ENCODE results near the gene CUBN.

Gene CUBN

DNA sequence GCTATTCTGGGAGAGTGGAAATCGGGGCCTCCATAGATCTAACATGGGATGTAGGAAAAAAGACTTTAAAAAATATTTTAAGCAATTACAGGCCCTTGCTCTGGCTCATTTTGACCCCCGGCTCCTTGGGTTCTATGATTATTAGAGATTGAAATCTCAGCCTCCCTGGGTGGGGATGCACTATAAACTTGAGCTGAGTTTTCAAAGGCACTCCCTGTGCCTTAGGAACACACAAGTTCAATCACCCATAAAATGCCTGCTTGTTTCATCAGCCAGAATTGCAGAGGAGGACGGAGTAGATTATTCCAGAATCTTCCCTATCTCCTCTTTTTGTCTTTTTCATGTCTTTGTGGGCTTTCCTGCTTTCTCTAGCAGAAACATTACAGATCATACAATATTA, 145.4 kb downstream of the CUBN start:
- DNase-seq = no peak

DNA sequence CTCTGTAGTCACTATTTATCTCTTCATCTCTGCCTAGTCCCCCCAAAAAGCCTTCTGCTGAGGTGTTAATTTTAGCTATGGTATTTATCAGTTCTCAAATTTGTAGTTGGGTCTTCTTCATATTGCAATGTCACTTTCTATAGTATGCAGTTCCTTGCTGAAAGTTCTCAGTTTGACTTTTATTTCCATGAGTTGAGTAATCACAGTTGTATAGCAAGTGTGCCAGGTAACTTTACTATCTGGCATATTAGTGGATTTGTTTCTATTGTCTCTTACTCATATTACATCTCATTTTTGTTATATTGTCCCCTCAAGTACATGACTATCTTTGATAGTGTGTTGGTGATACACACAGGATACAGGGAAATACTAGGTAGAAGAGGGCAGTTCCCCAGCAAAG, 152.8 kb downstream of the CUBN start:
- DNase-seq = no peak

DNA sequence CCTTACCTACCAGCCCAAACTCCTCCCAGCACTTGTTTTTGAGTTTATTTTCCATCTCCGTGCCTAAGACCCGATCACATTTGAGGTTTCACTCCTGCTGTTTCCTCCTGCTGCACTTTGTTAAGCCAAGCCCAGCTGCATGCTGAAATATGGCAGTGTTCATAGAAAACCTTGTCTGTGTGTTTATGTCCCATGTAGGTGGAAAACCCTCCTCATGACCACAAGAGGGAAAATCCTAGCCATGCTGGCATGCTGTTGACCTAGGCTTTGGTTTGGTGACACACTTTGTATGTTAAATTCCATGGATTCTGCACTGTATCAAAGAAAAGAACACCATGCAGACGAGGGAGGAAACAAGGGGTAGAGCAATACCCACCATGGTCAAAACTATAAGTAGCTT, 154.4 kb downstream of the CUBN start:
- DNase-seq = no peak

DNA sequence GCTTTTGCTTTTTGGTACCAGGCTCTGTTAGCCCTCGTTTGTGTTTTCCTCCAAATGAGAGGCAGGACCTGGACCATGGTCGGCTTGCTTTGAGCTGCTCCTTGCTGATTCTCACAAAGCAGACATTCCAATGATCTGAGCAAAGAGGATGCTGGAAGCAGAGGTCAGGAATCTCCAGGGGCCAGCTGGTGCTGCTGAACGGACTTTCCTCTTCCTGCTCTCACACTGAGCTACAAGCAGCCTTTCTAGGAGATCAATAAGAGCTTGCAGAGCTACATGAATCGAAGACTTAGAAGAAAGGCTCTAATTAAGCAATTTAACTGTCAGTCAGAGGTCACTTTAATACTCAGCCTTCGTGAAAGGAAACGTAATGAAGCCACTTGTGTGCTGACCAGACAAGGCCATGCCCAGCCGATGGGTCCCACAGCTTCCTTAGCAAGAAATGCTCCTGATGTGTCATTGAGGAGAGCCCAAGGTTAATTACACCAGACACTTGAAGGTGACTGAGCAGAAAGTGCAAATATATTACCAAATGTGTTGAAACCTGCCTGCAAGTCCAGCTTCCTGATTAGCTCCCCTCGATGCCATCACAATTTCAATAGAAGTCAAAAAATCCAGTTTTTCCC, 161.1 kb downstream of the CUBN start:
- no peak for DNase-seq

DNA sequence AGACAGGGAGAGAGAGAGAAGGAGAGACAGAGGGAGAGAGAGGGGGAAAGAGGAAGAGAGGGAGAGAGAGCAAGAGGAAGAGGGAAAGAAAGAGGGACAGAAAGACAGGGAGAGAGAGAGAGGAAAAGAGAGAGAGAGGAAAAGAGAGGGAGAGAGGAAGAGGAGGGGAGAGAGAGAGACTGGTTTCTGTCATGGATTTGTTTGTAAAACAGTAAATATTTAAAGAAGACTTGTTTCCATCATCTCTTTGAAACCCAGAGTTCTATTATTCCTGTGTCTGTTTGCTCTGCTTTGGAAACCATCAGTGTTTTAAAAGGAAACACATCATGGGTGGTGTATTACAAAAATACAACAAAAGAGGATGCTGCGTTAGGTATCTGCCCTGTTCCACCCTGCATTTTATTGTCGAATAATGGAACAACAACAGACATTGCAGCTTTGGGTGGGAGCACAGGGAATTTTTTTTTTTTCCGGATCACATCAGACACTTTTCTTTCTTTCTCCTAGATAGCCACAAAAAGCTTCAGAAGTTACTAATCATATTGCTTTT, 161.7 kb downstream of the CUBN start:
- no peak for DNase-seq

DNA sequence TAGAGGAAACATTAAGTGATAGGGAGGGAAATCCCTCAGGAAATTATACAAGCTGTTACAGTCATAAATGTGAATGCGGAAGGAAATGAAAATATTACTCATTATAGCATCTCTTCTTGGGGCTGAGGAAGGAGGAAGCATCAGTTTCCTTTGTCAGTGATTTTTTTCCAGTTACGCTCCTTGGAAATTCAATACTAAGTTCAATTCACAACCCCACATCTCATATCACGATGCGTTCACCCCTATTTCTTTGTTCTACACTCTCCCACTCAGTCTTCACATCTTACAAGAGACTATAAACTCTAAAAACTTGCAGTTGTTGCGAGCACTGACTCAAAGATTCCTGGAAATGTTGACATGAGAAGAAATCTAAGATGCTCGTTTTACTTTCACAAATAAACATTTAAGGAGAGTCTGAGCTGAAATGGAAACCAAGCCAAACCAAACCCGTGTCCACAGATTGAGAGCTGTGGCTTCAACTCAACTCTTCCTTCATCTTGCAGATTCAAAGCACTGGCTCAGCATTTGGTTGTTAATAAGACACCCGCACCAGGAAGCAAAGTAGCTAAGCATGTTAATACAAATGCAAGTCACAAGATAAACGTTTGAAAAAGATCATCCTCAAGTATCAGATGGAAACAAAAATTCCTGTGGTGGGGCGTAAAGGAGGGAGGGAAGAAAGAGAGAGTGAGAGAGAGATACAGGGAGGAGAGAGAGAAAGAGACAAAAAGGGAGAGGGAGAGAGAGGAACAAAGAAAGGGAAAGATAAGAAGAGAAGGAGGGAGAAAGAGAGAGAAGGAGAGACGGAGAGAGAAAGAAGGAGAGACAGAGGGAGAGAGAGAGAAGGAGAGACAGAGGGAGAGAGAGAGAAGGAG, 162.4 kb downstream of the CUBN start:
- DNase-seq = no peak

DNA sequence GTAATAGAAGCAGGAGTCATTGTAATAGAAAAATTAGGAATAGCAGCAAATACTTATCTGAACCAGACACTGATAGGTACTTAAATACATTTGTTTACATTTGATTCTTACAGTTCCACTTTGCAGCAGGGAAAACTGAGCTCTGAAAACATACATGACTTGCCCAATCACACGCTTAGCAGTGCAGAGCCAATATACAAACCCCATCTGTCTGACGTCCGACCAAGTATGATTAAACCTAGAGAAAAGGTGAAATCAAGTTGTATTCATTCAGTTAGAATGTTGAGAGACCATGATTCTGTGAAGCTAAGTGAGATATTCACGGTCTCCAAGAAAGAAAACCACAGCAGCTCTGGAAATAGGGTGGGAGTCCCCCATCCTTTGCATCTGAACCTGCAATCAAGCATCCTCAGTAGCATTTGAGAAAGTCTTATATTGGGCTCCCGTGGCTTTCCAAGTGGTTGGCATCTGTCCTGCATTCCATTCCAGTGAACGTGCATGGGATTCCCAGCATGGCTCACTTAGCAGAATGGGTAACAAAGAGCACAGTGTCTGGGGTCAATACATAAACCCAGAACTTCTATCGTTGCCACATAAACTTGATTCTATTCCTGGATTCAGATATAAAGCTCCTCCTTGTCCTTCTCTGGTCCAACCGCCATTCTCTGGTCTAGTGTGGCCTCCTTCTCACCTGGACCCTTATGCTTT, 163.7 kb downstream of the CUBN start:
- no peak for DNase-seq

DNA sequence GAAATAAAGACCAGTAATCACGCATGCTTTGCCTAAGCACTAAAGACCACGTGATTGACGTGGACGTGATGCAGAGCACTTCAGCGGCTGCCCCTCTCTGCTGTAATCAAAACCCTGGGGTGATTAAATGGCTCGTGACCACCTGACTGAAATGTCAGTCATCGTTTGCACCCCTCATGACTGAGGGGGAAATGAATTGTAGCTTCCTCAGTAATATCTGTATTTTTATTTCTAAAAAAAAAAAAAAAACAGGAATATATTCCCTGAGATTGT, 164.3 kb downstream of the CUBN start:
- no peak for DNase-seq

DNA sequence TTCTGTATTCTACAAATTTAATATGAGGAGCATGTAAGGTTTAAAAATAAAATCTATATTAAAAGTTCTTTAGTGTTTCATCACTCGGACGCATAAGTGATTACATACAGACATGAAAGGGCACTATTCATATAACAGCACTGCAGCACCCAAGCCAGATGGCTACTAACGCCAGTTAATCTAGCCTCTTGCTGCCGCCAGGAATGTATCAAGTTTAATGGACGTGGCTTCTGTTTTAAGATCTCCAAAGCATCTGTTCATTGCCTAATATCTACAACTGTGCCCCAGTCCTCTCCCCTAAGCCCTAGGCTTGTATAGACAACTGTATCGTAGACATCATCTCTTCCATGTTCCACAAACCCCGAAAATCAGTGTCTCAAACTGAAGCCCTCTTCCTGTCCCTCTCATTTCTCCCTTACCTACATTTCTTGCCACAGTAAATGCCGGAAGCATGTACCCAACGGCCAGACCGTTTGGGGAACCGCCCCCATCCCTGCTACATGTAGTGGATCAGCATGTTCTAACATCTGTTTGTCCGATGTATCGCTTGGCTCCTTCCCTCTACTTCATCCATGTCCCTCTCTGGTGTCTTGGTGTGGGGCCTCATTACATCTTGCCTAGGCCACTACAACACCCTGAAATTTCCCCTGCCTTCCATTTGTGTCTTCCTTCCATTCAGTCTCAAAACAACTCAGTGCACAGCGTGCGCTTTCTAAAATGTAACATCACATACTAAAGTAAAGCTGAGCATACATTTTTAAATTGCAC, 164.9 kb downstream of the CUBN start:
- peak; percentile 12 for DNase-seq

DNA sequence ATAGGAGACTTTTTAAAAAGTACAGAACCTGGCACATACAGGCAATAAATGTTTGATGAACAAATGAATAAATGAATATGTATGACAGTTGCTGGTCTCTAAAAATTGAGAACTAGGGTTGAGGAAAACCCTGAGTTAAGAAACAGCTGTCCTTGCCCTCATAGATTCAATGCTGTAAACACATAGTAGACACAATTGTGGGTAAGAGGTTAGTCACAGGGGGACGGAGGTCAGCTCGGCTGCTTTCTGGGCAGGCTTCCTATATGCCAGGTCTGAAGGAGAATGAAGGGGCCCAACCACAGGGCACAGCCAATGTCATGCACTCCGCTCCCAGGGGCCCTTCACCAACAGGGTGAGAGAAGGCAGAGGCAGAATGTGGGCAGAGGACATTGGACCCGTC, 169.1 kb downstream of the CUBN start:
- no peak for DNase-seq

DNA sequence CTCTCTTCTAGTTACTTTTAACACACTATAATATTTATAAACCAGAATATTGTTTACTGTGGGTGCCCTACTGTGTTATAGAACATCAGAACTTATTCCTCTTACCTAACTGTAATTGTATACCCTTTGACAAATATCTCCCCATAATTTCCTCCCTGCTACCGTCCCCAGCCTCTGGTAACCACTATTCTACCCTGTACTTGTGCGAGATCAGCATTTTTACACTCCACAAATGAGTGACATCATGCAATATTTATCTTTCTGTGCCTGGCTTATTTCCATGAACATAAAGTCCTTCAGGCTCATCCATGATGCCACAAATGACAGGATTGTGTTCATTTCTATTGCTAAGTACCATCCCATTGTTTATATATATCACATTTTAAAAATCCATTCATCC, 172.6 kb downstream of the CUBN start:
- no peak for DNase-seq

DNA sequence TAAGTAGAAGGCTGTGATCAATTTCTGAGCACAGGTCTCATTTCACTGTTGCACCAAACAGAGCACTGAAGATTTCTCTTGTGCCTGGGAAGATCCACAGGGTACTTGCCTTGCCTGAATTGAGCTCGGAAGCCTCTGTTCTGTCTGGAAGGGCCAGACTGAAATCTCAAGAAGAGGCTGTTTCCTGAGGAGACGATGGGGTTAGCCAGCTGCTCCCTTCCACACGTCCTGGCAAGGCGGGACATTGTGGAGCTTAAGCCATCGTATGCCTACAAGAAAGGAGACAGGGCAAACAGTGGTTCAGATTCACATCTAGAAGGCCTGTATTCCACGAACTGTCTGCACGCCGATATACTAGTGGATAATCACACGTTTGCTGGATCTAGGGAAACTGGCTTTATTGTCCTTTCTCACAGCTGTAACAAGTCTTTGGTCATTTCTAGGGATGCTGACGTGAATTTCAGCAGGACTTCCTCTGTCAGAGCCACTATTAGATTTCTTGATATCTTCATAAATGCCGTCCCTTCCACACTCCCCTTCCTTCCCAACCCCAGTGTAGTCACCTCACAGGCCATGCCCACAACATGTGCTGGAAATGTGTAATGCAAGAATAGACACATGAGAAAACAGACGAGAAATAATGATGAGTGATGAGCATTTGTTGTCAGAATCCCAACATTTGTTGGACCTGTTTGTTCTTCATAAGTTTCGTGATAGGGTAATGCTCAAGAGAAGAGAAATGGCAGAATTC, 175.2 kb downstream of the CUBN start:
- DNase-seq = no peak

DNA sequence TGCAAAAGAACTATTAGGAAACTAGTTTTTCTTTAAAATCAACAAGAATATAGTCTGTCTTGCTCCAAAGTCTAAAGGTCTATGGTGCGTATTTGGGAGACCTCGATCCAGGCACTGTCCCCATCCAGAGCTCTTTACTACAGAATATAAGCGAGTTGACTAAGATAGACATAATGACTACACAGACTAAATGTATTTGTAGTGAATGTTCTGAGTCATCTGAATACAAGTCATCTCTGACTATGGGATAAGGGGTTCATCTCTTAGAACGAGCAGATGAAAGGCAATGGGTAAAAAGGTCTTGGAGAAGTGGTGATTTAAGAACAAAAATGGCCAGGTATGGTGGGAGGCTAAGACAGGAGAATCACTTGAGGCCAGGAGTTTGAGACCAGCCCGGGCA, 176.3 kb downstream of the CUBN start:
- no peak for DNase-seq

DNA sequence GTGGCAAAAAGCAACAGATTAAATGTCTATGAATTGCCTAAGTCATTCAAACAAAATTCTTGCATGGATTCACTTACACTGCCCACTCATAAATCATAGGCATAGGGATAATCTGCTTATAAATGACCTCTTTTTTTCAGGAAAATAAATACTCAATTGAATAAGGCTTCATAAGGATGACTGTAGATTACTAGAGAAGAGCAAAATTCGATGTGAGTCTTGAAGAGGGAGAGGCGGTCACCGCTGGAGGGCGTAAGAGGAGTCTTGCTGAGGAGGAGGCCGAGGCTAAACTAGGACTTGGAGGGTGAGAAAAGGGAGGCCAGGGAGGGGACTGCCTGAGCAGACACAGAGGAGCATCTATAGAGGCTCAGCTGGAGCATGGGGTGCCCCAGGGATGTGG, 177.0 kb downstream of the CUBN start:
- DNase-seq = no peak

DNA sequence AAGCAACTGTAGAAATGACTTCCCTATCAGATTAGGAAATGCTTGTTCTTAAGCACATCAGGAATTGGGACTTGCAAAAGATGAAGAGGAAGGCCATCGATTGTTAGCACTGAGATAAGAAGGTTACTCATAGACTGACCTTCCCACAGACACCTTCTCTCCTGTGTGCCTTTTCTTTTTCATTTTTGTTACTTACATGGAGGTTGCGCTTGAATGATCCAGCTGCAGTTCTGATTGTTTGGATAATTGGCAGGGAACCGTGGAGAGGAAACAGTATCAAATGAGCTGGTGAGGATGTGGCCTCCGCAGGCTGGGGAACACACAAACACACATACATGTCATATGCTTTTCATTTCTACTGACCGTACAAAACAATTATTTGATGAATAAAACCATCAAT, 177.5 kb downstream of the CUBN start:
- DNase-seq = no peak

DNA sequence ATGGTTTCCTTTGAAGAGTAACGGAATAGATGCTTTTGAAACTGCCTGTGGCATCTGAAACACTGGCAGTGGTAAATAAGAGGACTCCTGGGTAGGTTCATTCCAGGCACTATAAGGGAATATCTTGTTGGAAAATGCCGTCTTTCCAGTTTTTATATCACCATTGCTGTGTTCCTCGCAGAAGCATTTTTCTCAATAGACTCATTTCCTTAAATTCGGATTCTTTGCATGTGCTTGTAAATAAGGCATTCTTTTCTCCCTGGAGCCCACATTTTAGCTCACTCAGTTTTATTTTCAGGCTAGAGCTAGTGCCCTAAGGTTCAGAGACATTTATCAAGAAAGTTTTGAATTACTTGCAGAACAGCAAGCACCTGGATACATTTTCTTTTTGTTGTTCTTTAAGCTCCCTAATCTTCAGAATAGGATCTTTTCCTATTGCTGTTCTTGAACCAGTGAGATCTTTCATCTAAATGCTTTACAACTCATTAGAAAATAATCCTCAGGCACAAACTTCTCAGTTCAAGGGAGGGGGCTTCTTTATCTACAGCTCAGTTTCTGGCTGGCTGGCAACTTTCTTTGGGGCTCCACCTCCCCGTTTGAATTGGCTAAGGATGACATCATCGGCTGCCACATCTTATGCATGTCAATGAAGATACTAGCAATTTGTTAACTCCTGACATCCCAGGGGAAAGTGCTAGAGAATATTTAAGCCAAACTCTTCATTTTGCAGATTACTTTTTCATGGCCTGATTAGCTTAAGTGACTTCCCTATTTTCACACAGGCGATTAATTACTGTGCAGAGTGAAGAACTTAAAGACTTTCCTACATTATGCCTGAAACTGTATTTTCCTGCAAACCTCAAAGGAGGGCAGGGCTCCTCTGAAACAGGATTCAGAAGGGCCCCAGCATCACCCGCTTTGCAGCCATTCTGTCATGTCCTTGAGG, 178.7 kb downstream of the CUBN start:
- DNase-seq = no peak

DNA sequence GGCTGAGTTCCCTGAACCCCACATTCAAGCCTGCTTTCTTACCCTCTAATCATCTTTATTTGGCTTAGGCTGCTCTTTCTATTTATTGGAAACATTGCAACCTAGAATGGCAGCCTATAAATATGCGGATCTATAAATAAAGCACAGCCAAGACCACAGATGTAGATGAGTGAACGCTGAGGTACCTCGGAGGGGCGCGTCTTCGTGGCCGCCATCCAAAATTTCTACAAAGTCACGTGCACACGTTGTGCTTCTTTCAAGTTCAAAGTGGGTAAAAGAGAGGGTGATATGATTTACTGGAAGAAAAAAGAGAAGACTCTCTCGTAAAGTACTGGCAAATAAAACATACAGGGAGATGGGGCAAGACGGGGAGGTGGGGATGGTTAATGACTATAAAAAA, 179.8 kb downstream of the CUBN start:
- DNase-seq = no peak

DNA sequence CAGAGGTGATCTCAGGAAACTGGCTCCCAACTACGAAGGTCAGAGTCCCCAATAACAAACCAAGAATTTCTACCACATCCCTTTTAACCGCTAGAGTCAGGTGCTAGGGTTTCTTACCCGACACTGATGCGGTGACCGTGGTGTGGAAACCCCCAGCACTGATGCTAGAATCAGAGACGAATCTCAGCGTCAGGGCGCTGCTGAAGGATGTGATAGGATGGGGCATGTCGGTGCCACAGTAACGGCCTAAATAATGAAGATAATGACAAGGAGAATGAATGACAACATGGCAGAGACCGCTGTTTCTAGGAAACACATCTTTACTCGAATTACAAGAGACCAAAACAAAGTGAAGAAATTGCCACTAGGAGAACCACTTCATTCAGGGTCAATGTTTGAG, 181.2 kb downstream of the CUBN start:
- no peak for DNase-seq

DNA sequence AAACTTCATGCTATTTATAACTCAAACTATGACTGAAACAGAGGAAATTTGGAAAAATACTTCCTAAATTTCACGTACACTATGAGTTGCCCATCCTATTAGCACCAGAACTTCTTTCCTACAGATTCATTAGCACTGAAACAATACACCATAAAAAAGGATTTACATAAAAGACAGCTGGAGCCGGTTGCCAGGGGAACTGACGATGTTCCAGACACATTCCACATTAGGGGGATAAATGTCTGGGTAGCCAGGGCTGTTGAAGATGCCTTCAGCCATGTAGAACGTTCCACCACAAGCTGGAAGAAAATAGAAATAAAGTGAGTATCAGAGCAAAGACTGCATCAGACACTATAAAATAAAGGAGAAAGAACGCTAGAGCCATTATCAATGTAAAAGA, 182.5 kb downstream of the CUBN start:
- no peak for DNase-seq

DNA sequence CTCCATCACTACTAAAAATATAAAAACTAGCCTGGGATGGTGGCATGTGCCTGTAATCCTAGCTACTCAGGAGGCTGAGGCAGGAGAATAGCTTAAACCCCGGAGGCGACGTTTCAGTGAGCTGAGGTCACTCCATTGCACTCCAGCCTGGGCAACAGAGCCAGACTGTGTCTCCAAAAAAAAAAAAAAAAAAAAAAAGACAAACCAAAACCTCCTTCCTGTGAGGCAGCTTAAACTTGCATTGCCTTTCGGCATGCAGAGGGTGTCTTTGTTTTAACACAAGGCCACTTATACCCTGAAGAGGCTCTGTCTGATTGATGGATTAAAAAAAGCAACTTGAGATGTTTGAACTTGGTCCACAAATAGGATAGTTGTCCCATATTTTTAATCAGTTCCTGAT, 184.0 kb downstream of the CUBN start:
- DNase-seq = no peak

DNA sequence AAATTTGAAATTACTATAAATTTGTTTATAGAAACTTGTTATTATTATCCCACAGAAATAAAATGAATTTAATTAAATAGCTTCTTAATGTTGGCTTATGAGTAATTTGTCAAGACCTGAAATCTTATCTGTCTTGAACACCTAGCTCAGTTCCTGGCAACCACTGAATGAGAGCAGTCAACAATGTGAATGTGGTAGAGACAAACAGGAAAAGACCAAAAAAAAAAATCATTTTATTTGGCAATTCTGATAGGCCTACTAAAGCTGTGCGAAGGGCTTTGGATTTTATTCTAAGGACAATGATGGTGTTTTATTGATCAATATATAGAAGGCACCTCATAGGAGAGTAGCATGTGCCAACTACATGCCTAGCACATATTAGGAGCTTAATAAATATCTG, 184.6 kb downstream of the CUBN start:
- no peak for DNase-seq

Data from NCI-H446 treated with DMSO at 0.1 percent for 48 hours (cell line).